Duodenal mucosa (tissue), 2 donors: ENCODE results near the gene LILRB4.
"Not testable (repeated sequence)": the region's sequence is repeated elsewhere in the genome, so short reads cannot be mapped to it uniquely, and the experiment has no call there.

Source experiments
- H3K27ac ChIP-seq: one replicate; pipeline ENCODE4 v1.7.0; 2013; ENCODE audit warnings: low read depth, low read length
- H3K27me3 ChIP-seq, 2 donors: one replicate each; pipeline ENCODE4 v1.7.0; 2013; ENCODE audit warnings: low read length in 2 of 2, control low read depth in 1 of 2; ENCODE audit not compliant: insufficient read depth in 2 of 2, control insufficient read depth in 1 of 2
- H3K36me3 ChIP-seq, 2 donors: one replicate each; pipeline ENCODE4 v1.7.0; 2013; ENCODE audit warnings: low read length in 2 of 2, control low read depth in 1 of 2; ENCODE audit not compliant: insufficient read depth in 2 of 2, control insufficient read depth in 1 of 2
- H3K4me1 ChIP-seq, 2 donors: one replicate each; pipeline ENCODE4 v1.7.0; 2013; ENCODE audit warnings: low read length in 2 of 2, control low read depth in 1 of 2; ENCODE audit not compliant: insufficient read depth in 2 of 2, control insufficient read depth in 1 of 2
- H3K4me3 ChIP-seq, 2 donors: one replicate each; pipeline ENCODE4 v1.7.0; 2013; ENCODE audit warnings: low read length in 2 of 2, low read depth in 1 of 2
- H3K9ac ChIP-seq, 2 donors: one replicate each; pipeline ENCODE4 v1.7.0; 2013; ENCODE audit warnings: low read length in 2 of 2, low read depth in 1 of 2
- H3K9me3 ChIP-seq, 2 donors: one replicate each; pipeline ENCODE4 v1.7.0; 2013; ENCODE audit warnings: low read length in 2 of 2, control low read depth in 1 of 2; ENCODE audit not compliant: control insufficient read depth in 1 of 2

The LILRB4 gene

GRCh38 chr19:54709956-54710355 lies 47.2 kb downstream of the LILRB4 start:
- H3K27ac ChIP-seq, H3K9me3 ChIP-seq, H3K4me3 ChIP-seq, H3K27me3 ChIP-seq, H3K9ac ChIP-seq, H3K4me1 ChIP-seq, H3K36me3 ChIP-seq: not testable (repeated sequence)
